GM21825 (cell line): ENCODE measurements around the gene ATN1.

Experiments
- ATAC-seq: cut with Tn5 transposase; IDR thresholded peaks from one replicate; pipeline ENCODE4 v1.9.1; 2021; ENCODE audit warnings: mild to moderate bottlenecking, moderate library complexity; ENCODE audit not compliant: unreplicated experiment

Gene ATN1

GRCh38 chr12:6923003-6923732 lies 4.6 kb upstream of the ATN1 start:
- ATAC-seq: no peak

GRCh38 chr12:6923851-6924250 lies 3.9 kb upstream of the ATN1 start:
- no peak for ATAC-seq

- ATAC-seq: no peak
These were observed 2.6 kb upstream of the ATN1 start for GRCh38 chr12:6925239-6925539.

- no peak for ATAC-seq
These were observed 2.0 kb upstream of the ATN1 start for GRCh38 chr12:6925540-6926279.

- ATAC-seq: no peak
These were observed 403 bp downstream of the ATN1 start for GRCh38 chr12:6928022-6928702.

- no peak for ATAC-seq
These were observed 1.1 kb downstream of the ATN1 start for GRCh38 chr12:6928703-6929407.

GRCh38 chr12:6929466-6930452 lies 2.0 kb downstream of the ATN1 start:
- ATAC-seq: no peak

- ATAC-seq: no peak
These were observed 5.0 kb downstream of the ATN1 start for GRCh38 chr12:6932766-6933165.

GRCh38 chr12:6934110-6934509 lies 6.4 kb downstream of the ATN1 start:
- no peak for ATAC-seq

GRCh38 chr12:6935371-6936193 lies 7.8 kb downstream of the ATN1 start:
- ATAC-seq: no peak

- ATAC-seq: no peak
These were observed 8.5 kb downstream of the ATN1 start for GRCh38 chr12:6936194-6936635.

GRCh38 chr12:6936636-6937480 lies 9.1 kb downstream of the ATN1 start:
- ATAC-seq: no peak

GRCh38 chr12:6937481-6938352 lies 10.0 kb downstream of the ATN1 start:
- ATAC-seq: peak; percentile 84

GRCh38 chr12:6938353-6939190 lies 10.8 kb downstream of the ATN1 start:
- no peak for ATAC-seq

GRCh38 chr12:6939191-6939540 lies 11.4 kb downstream of the ATN1 start:
- ATAC-seq: no peak

- ATAC-seq: no peak
These were observed 13.5 kb downstream of the ATN1 start for GRCh38 chr12:6941267-6941666.

- ATAC-seq: no peak
These were observed 14.0 kb downstream of the ATN1 start for GRCh38 chr12:6941782-6942181.
